ENCODE measurements around the gene APOA5. TPM values are rescaled to one million over a fixed set of nuclear protein-coding genes. Genes with fewer than 3 reads are reported as not detected.

The APOA5 gene
- total RNA-seq, 2 experiments from 2014 or later = not detected

GRCh38 chr11:116825434-116825833 lies 33.8 kb upstream of the APOA5 start:
- intact Hi-C loops (cut with micrococcal nuclease) = no loop called here
- no peak for DNase-seq
- Mint-ChIP-seq H3K9me3 (no peaks in the 10 kb centered on the region), H3K4me3 (no peak overlapping the region), H3K27me3 (no peaks in the 10 kb centered on the region), H3K4me1 (ENCODE audit: low read depth) (no peaks in the 10 kb centered on the region), H3K27ac (no peak overlapping the region), H3K36me3 (no peaks in the 10 kb centered on the region)
- CTCF ChIA-PET = no interaction called here
- POLR2A ChIA-PET = no interaction called here

- intact Hi-C loops (cut with micrococcal nuclease) = no loop called here
- POLR2A ChIA-PET = no interaction called here
These were observed 31.6 kb upstream of the APOA5 start, which contains the start of gene APOA4 for GRCh38 chr11:116823031-116823843. APOA4 (minus strand) TSS chr11:116823304; CDS start chr11:116823191, 113 bp downstream.

GRCh38 chr11:116822575-116822974 lies 30.9 kb upstream of the APOA5 start:
- no peak overlapping the region for H3K4me3 Mint-ChIP-seq
- H3K9me3 Mint-ChIP-seq = no peaks in the 10 kb centered on the region
- H3K27me3 Mint-ChIP-seq = no peaks in the 10 kb centered on the region
- POLR2A ChIA-PET = no interaction called here
- no peak overlapping the region for H3K27ac Mint-ChIP-seq
- CTCF ChIA-PET = interaction anchor here (1.1 to 3.3 kb wide), 3 partner anchors 13 to 31 kb away, joined by 3 to 14 read pairs (median 3); partner anchors contain the start of gene APOA5
- H3K4me1 Mint-ChIP-seq (ENCODE audit: low read depth) = no peaks in the 10 kb centered on the region
- no peak for DNase-seq
- no peaks in the 10 kb centered on the region for H3K36me3 Mint-ChIP-seq
- intact Hi-C loops (cut with micrococcal nuclease) = no loop called here

More at GRCh38 chr11:116823031-116823843, 31.6 kb upstream of the APOA5 start, which contains the start of gene APOA4:
- H3K4me3 Mint-ChIP-seq = no peak within 1 kb of the TSS
- no peaks in the 10 kb centered on the region for H3K36me3 Mint-ChIP-seq
- CTCF ChIA-PET = interaction anchor here (1.1 to 3.3 kb wide), 4 partner anchors 13 to 282 kb away, joined by 3 to 14 read pairs (median 4); partner anchors contain the start of gene APOA5
- H3K4me1 Mint-ChIP-seq (ENCODE audit: low read depth) = no peaks in the 10 kb centered on the region
- no peaks in the 10 kb centered on the region for H3K27me3 Mint-ChIP-seq
- H3K27ac Mint-ChIP-seq = no peak within 1 kb of the TSS
- H3K9me3 Mint-ChIP-seq = no peaks in the 10 kb centered on the region
- no peak for DNase-seq

GRCh38 chr11:116821050-116821918 lies 29.6 kb upstream of the APOA5 start:
- no peaks in the 10 kb centered on the region for H3K27me3 Mint-ChIP-seq
- intact Hi-C loops (cut with micrococcal nuclease) = no loop called here
- POLR2A ChIA-PET = interaction anchor here (1.0 kb wide), 1 partner anchor 35 kb away, joined by 3 read pairs; no protein-coding TSS in a partner anchor
- no peaks in the 10 kb centered on the region for H3K36me3 Mint-ChIP-seq
- CTCF ChIA-PET = interaction anchor here (0.8 to 3.3 kb wide), 3 partner anchors 8 to 31 kb away, joined by 3 to 14 read pairs (median 6); partner anchors contain the start of gene APOA5
- H3K4me1 Mint-ChIP-seq (ENCODE audit: low read depth) = no peaks in the 10 kb centered on the region
- no peak overlapping the region for H3K27ac Mint-ChIP-seq
- no peak for DNase-seq
- no peak overlapping the region for H3K4me3 Mint-ChIP-seq
- no peaks in the 10 kb centered on the region for H3K9me3 Mint-ChIP-seq

- DNase-seq = no peak
- intact Hi-C loops (cut with micrococcal nuclease) = no loop called here
- no peak overlapping the region for H3K4me3 Mint-ChIP-seq
- H3K9me3 Mint-ChIP-seq = no peaks in the 10 kb centered on the region
- no peaks in the 10 kb centered on the region for H3K36me3 Mint-ChIP-seq
- POLR2A ChIA-PET = no interaction called here
- CTCF ChIA-PET = no interaction called here
- H3K4me1 Mint-ChIP-seq (ENCODE audit: low read depth) = no peaks in the 10 kb centered on the region
- no peaks in the 10 kb centered on the region for H3K27me3 Mint-ChIP-seq
- H3K27ac Mint-ChIP-seq = no peak overlapping the region
These were observed 27.4 kb upstream of the APOA5 start for GRCh38 chr11:116819049-116819448.

GRCh38 chr11:116814502-116814901 lies 22.8 kb upstream of the APOA5 start:
- Mint-ChIP-seq H3K27ac (no peak overlapping the region), H3K27me3 (no peaks in the 10 kb centered on the region), H3K4me3 (no peak overlapping the region), H3K9me3 (no peaks in the 10 kb centered on the region), H3K36me3 (no peaks in the 10 kb centered on the region), H3K4me1 (ENCODE audit: low read depth) (no peaks in the 10 kb centered on the region)
- ChIA-PET POLR2A (no interaction called here), CTCF (interaction anchor here (2.2 kb wide), 1 partner anchor 23 kb away, joined by 20 read pairs; the partner anchor contains the start of gene APOA5)
- no peak for DNase-seq
- intact Hi-C loops (cut with micrococcal nuclease) = no loop called here

- H3K4me3 Mint-ChIP-seq = no peak overlapping the region
- ChIA-PET CTCF (interaction anchor here (1.5 to 2.2 kb wide), 2 partner anchors 7 to 22 kb away, joined by 3 to 20 read pairs; partner anchors contain the start of gene APOA5), POLR2A (no interaction called here)
- H3K4me1 Mint-ChIP-seq (ENCODE audit: low read depth) = no peaks in the 10 kb centered on the region
- H3K27ac Mint-ChIP-seq = no peak overlapping the region
- DNase-seq = no peak
- H3K9me3 Mint-ChIP-seq = no peaks in the 10 kb centered on the region
- H3K36me3 Mint-ChIP-seq = no peaks in the 10 kb centered on the region
- H3K27me3 Mint-ChIP-seq = no peaks in the 10 kb centered on the region
- intact Hi-C loops (cut with micrococcal nuclease) = no loop called here
These were observed 22.2 kb upstream of the APOA5 start for GRCh38 chr11:116813781-116814471.

GRCh38 chr11:116813170-116813569 lies 21.5 kb upstream of the APOA5 start:
- CTCF ChIA-PET = interaction anchor here (0.8 to 2.2 kb wide), 6 partner anchors 8 to 326 kb away, joined by 3 to 20 read pairs (median 4); partner anchors contain the start of gene APOA5
- H3K27me3 Mint-ChIP-seq = no peaks in the 10 kb centered on the region
- intact Hi-C loops (cut with micrococcal nuclease) = no loop called here
- no peak for DNase-seq
- POLR2A ChIA-PET = no interaction called here
- no peaks in the 10 kb centered on the region for H3K9me3 Mint-ChIP-seq
- no peak overlapping the region for H3K4me3 Mint-ChIP-seq
- no peaks in the 10 kb centered on the region for H3K4me1 Mint-ChIP-seq (ENCODE audit: low read depth)
- H3K27ac Mint-ChIP-seq = no peak overlapping the region
- H3K36me3 Mint-ChIP-seq = no peaks in the 10 kb centered on the region

GRCh38 chr11:116812109-116812508 lies 20.4 kb upstream of the APOA5 start:
- intact Hi-C loops (cut with micrococcal nuclease) = no loop called here
- Mint-ChIP-seq H3K4me1 (ENCODE audit: low read depth) (no peaks in the 10 kb centered on the region), H3K36me3 (no peaks in the 10 kb centered on the region), H3K9me3 (no peaks in the 10 kb centered on the region), H3K27me3 (no peaks in the 10 kb centered on the region), H3K4me3 (no peak overlapping the region), H3K27ac (no peak overlapping the region)
- POLR2A ChIA-PET = no interaction called here
- DNase-seq = no peak
- CTCF ChIA-PET = interaction anchor here (1.5 kb wide), 3 partner anchors 9 to 327 kb away, joined by 3 to 5 read pairs (median 3); no protein-coding TSS in a partner anchor

GRCh38 chr11:116811194-116811593 lies 19.5 kb upstream of the APOA5 start:
- Mint-ChIP-seq H3K9me3 (no peaks in the 10 kb centered on the region), H3K27ac (no peak overlapping the region), H3K36me3 (no peaks in the 10 kb centered on the region), H3K4me1 (ENCODE audit: low read depth) (no peaks in the 10 kb centered on the region), H3K4me3 (no peak overlapping the region), H3K27me3 (no peaks in the 10 kb centered on the region)
- intact Hi-C loops (cut with micrococcal nuclease) = no loop called here
- ChIA-PET CTCF (interaction anchor here (3.3 kb wide), 1 partner anchor 20 kb away, joined by 10 read pairs; the partner anchor contains the start of gene APOA5), POLR2A (no interaction called here)
- DNase-seq = no peak

GRCh38 chr11:116808262-116809175 lies 16.8 kb upstream of the APOA5 start:
- Mint-ChIP-seq H3K4me1 (ENCODE audit: low read depth) (no peaks in the 10 kb centered on the region), H3K27ac (no peak overlapping the region), H3K27me3 (no peaks in the 10 kb centered on the region), H3K4me3 (no peak overlapping the region), H3K9me3 (no peaks in the 10 kb centered on the region), H3K36me3 (no peaks in the 10 kb centered on the region)
- intact Hi-C loops (cut with micrococcal nuclease) = no loop called here
- ChIA-PET POLR2A (no interaction called here), CTCF (interaction anchor here (1.2 to 3.3 kb wide), 2 partner anchors 18 to 27 kb away, joined by 3 to 10 read pairs; partner anchors contain the start of gene APOA5)
- no peak for DNase-seq
